Fibroblast of lung (primary cell): ENCODE measurements around the gene KLHDC4.

Experiments used
- EZH2 ChIP-seq: IDR thresholded peaks from 2 replicates; pipeline ENCODE4 v1.5.1; 2012; ENCODE audit warnings: low read length, control low read depth, mild to moderate bottlenecking; ENCODE audit errors: missing control alignments
- TF ChIP-seq, protein P1 (sequence below), 2 donors: IDR thresholded peaks in 1 of 2; conservative IDR thresholded peaks in 1 of 2; 1 replicate in 1 of 2; 2 replicates in 1 of 2; pipeline ENCODE4 v1.5.1; 2011 to 2012; ENCODE audit warnings: low read length in 2 of 2, control low read depth in 1 of 2, inconsistent platforms in 1 of 2, low read depth in 1 of 2, mild to moderate bottlenecking in 1 of 2

GRCh38 chr16:87762071-87762571, 3.7 kb downstream of the KLHDC4 start:
- TF ChIP-seq, protein P1, sequence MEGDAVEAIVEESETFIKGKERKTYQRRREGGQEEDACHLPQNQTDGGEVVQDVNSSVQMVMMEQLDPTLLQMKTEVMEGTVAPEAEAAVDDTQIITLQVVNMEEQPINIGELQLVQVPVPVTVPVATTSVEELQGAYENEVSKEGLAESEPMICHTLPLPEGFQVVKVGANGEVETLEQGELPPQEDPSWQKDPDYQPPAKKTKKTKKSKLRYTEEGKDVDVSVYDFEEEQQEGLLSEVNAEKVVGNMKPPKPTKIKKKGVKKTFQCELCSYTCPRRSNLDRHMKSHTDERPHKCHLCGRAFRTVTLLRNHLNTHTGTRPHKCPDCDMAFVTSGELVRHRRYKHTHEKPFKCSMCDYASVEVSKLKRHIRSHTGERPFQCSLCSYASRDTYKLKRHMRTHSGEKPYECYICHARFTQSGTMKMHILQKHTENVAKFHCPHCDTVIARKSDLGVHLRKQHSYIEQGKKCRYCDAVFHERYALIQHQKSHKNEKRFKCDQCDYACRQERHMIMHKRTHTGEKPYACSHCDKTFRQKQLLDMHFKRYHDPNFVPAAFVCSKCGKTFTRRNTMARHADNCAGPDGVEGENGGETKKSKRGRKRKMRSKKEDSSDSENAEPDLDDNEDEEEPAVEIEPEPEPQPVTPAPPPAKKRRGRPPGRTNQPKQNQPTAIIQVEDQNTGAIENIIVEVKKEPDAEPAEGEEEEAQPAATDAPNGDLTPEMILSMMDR (conservative IDR thresholded peaks at IDR 0.05 in 1 of 2, IDR thresholded peaks at IDR 0.05 in 1 of 2; ENCODE audit: low read depth in 1 of 2, low read length in 2 of 2): no peak
- TF ChIP-seq EZH2: no peak
